ENCODE results near the gene SAMD10.

The SAMD10 gene

GRCh38 chr20:63941282-63942081 is 38.0 kb downstream of the SAMD10 start:
- Histone ChIP-seq H3K27me3 (ENCODE audit: insufficient read depth, low read length) (no peaks in the 10 kb centered on the region), H3K79me2 (ENCODE audit: insufficient read depth, low read length) (no peaks in the 10 kb centered on the region), H3K9me3 (ENCODE audit: low read length) (no peaks in the 10 kb centered on the region), H3K9ac (ENCODE audit: low read length) (no peak overlapping the region; the same call in 1 of the 2 replicates), H2AFZ (ENCODE audit: low read length) (no peak overlapping the region), H4K20me1 (ENCODE audit: insufficient read depth, low read length) (no peaks in the 10 kb centered on the region), H3F3A (ENCODE audit: insufficient read depth, low read length) (no peaks in the 10 kb centered on the region), H3K4me1 (ENCODE audit: insufficient read depth, low read length, severe bottlenecking) (peaks cover 15% of the 10 kb centered on the region), H3K9me2 (ENCODE audit: low read depth, low read length) (no peaks in the 10 kb centered on the region), H3K27ac (ENCODE audit: low read depth, low read length, poor library complexity, severe bottlenecking) (peak overlapping the region; percentile 48), H3K4me2 (ENCODE audit: low read length) (peak overlapping the region; percentile 51), H3K4me3 (ENCODE audit: low read depth, low read length, poor library complexity, severe bottlenecking) (peak overlapping the region; percentile 18), H3K36me3 (ENCODE audit: insufficient read depth, low read length) (peaks cover 53% of the 10 kb centered on the region)
- TF ChIP-seq, protein P1, sequence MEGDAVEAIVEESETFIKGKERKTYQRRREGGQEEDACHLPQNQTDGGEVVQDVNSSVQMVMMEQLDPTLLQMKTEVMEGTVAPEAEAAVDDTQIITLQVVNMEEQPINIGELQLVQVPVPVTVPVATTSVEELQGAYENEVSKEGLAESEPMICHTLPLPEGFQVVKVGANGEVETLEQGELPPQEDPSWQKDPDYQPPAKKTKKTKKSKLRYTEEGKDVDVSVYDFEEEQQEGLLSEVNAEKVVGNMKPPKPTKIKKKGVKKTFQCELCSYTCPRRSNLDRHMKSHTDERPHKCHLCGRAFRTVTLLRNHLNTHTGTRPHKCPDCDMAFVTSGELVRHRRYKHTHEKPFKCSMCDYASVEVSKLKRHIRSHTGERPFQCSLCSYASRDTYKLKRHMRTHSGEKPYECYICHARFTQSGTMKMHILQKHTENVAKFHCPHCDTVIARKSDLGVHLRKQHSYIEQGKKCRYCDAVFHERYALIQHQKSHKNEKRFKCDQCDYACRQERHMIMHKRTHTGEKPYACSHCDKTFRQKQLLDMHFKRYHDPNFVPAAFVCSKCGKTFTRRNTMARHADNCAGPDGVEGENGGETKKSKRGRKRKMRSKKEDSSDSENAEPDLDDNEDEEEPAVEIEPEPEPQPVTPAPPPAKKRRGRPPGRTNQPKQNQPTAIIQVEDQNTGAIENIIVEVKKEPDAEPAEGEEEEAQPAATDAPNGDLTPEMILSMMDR (IDR thresholded peaks at IDR 0.05; ENCODE audit: low read length) = no peak
- no peak for TF ChIP-seq EZH2 (IDR thresholded peaks at IDR 0.05; ENCODE audit: borderline replicate concordance, low read length)

GRCh38 chr20:63940472-63941266 is 38.8 kb downstream of the SAMD10 start:
- H3K9me3 ChIP-seq (ENCODE audit: low read length) = no peaks in the 10 kb centered on the region
- peak overlapping the region; percentile 7 for H3K27ac ChIP-seq (ENCODE audit: low read depth, low read length, poor library complexity, severe bottlenecking)
- 0 out of 2 replicates have a peak overlapping the region, but pooled peaks have one; percentile 51 for H3K4me2 ChIP-seq (ENCODE audit: low read length)
- H3K27me3 ChIP-seq (ENCODE audit: insufficient read depth, low read length) = no peaks in the 10 kb centered on the region
- peaks cover 60% of the 10 kb centered on the region for H3K36me3 ChIP-seq (ENCODE audit: insufficient read depth, low read length)
- TF ChIP-seq EZH2 (IDR thresholded peaks at IDR 0.05; ENCODE audit: borderline replicate concordance, low read length) = no peak
- TF ChIP-seq, protein P1 (IDR thresholded peaks at IDR 0.05; ENCODE audit: low read length) = no peak
- H3K4me3 ChIP-seq (ENCODE audit: low read depth, low read length, poor library complexity, severe bottlenecking) = no peak overlapping the region
- no peaks in the 10 kb centered on the region for H3K79me2 ChIP-seq (ENCODE audit: insufficient read depth, low read length)
- no peak overlapping the region for H2AFZ ChIP-seq (ENCODE audit: low read length)
- H3F3A ChIP-seq (ENCODE audit: insufficient read depth, low read length) = no peaks in the 10 kb centered on the region
- H4K20me1 ChIP-seq (ENCODE audit: insufficient read depth, low read length) = no peaks in the 10 kb centered on the region
- H3K9ac ChIP-seq (ENCODE audit: low read length) = no peak overlapping the region
- no peaks in the 10 kb centered on the region for H3K9me2 ChIP-seq (ENCODE audit: low read depth, low read length)
- peaks cover 15% of the 10 kb centered on the region for H3K4me1 ChIP-seq (ENCODE audit: insufficient read depth, low read length, severe bottlenecking)

GRCh38 chr20:63940071-63940471 is 39.4 kb downstream of the SAMD10 start:
- no peaks in the 10 kb centered on the region for H3K9me2 ChIP-seq (ENCODE audit: low read depth, low read length)
- H3K27me3 ChIP-seq (ENCODE audit: insufficient read depth, low read length) = no peaks in the 10 kb centered on the region
- no peak overlapping the region for H2AFZ ChIP-seq (ENCODE audit: low read length)
- peaks cover 15% of the 10 kb centered on the region for H3K4me1 ChIP-seq (ENCODE audit: insufficient read depth, low read length, severe bottlenecking)
- H3K27ac ChIP-seq (ENCODE audit: low read depth, low read length, poor library complexity, severe bottlenecking) = no peak overlapping the region
- peaks cover 62% of the 10 kb centered on the region for H3K36me3 ChIP-seq (ENCODE audit: insufficient read depth, low read length)
- TF ChIP-seq, protein P1 (IDR thresholded peaks at IDR 0.05; ENCODE audit: low read length) = no peak
- no peak for TF ChIP-seq EZH2 (IDR thresholded peaks at IDR 0.05; ENCODE audit: borderline replicate concordance, low read length)
- no peaks in the 10 kb centered on the region for H3K9me3 ChIP-seq (ENCODE audit: low read length)
- no peaks in the 10 kb centered on the region for H4K20me1 ChIP-seq (ENCODE audit: insufficient read depth, low read length)
- H3K4me2 ChIP-seq (ENCODE audit: low read length) = no peak overlapping the region
- no peaks in the 10 kb centered on the region for H3F3A ChIP-seq (ENCODE audit: insufficient read depth, low read length)
- no peaks in the 10 kb centered on the region for H3K79me2 ChIP-seq (ENCODE audit: insufficient read depth, low read length)
- no peak overlapping the region for H3K9ac ChIP-seq (ENCODE audit: low read length)
- no peak overlapping the region for H3K4me3 ChIP-seq (ENCODE audit: low read depth, low read length, poor library complexity, severe bottlenecking)
